Panc1 (cell line): ENCODE data around the gene THUMPD2. TPM values are rescaled to one million over a fixed set of nuclear protein-coding genes. Genes with fewer than 3 reads are reported as not detected.

Experiments
- ATAC-seq: fragments of 200-7000 bp; cut with Tn5 transposase; 2 replicates; pipeline ENCODE4 v1.9.1; 2020; ENCODE audit warnings: mild to moderate bottlenecking, moderate library complexity
- BruUV-seq: library from RNA; stranded (reverse); fragments of 400-500 nt; replicated peaks from 2 replicates; lab custom pipeline; 2021; lab: Mats Ljungman, UMichigan
- CTCF ChIA-PET: fragments of 300-600 bp; sonication (Branson Sonifier 250); formaldehyde crosslinking; loops from one replicate; lab custom pipeline; 2022; ENCODE audit warnings: antibody characterized with exemption; lab: Charles Lee
- POLR2A ChIA-PET: fragments of 300-600 bp; sonication (Branson Sonifier 250); formaldehyde crosslinking; loops from one replicate; lab custom pipeline; 2022; ENCODE audit warnings: antibody characterized with exemption; lab: Charles Lee
- DNase-seq: peaks from one replicate; pipeline ENCODE4 v3.0.0-alpha.2; 2010; ENCODE audit warnings: low read depth, low spot score
- H3K27ac ChIP-seq: 2 replicates; pipeline ENCODE4 v1.5.1; 2011; ENCODE audit warnings: mild to moderate bottlenecking, low read length, inconsistent platforms
- H3K27me3 ChIP-seq: fragments of 200-500 bp; sonication (Bioruptor generic); 2 replicates; pipeline ENCODE4 v1.6.0; 2014; ENCODE audit warnings: low read length, inconsistent platforms; ENCODE audit not compliant: control insufficient read depth, insufficient read depth
- H3K36me3 ChIP-seq: fragments of 200-500 bp; sonication (Bioruptor generic); 2 replicates; pipeline ENCODE4 v1.5.1; 2014; ENCODE audit warnings: inconsistent platforms, mild to moderate bottlenecking, low read length, moderate library complexity; ENCODE audit not compliant: control insufficient read depth, insufficient read depth
- H3K4me1 ChIP-seq: 2 replicates; pipeline ENCODE4 v1.5.1; 2011; ENCODE audit warnings: inconsistent platforms, mild to moderate bottlenecking, low read length, moderate library complexity; ENCODE audit not compliant: control insufficient read depth, insufficient read depth
- H3K4me3 ChIP-seq, 2 experiments: 2 replicates each; pipeline ENCODE4 v1.5.1; 2011 to 2012; ENCODE audit warnings: low read depth in 2 of 2, low read length in 2 of 2, mild to moderate bottlenecking in 2 of 2, inconsistent platforms in 1 of 2, moderate library complexity in 1 of 2
- H3K9me3 ChIP-seq: fragments of 200-500 bp; sonication (Bioruptor generic); 2 replicates; pipeline ENCODE4 v1.5.1; 2014; ENCODE audit warnings: low read depth, mild to moderate bottlenecking, inconsistent platforms, low read length, moderate library complexity; ENCODE audit not compliant: control insufficient read depth, insufficient read depth
- CTCF ChIP-seq: fragments of 450-650 bp; IDR thresholded peaks from 2 replicates; pipeline ENCODE4 v1.5.1; 2017; ENCODE audit warnings: mild to moderate bottlenecking
- POLR2AphosphoS5 ChIP-seq: IDR thresholded peaks from 2 replicates; pipeline ENCODE4 v1.6.1; 2012; ENCODE audit warnings: mild to moderate bottlenecking, low read depth, low read length, moderate library complexity
- REST ChIP-seq, 2 experiments: IDR thresholded peaks; 2 replicates each; pipeline ENCODE4 v1.6.1; 2011 to 2012; ENCODE audit warnings: low read depth in 2 of 2, control low read depth in 1 of 2, low read length in 1 of 2, mild to moderate bottlenecking in 1 of 2, moderate library complexity in 1 of 2; ENCODE audit not compliant: insufficient read depth in 1 of 2
- SIN3A ChIP-seq: IDR thresholded peaks from 2 replicates; pipeline ENCODE4 v1.6.1; 2012; ENCODE audit warnings: low read depth, mild to moderate bottlenecking, low read length, moderate library complexity, borderline replicate concordance; ENCODE audit not compliant: insufficient read depth
- TCF7L2 ChIP-seq: IDR thresholded peaks from 2 replicates; pipeline ENCODE4 v1.6.1; 2011; ENCODE audit warnings: mild to moderate bottlenecking, low read depth, low read length, inconsistent platforms
- in situ Hi-C: cut with HindIII; loops from 2 replicates; pipeline ENCODE4 v1.10.0; 2016; ENCODE audit warnings: low sequenced_read_pairs, low pct_unique_long_range_greater_than_20kb
- intact Hi-C: fragments of 100-400 bp; cut with micrococcal nuclease; formaldehyde crosslinking; loops from one replicate; pipeline ENCODE4 v1.10.0; 2022; ENCODE audit not compliant: unreplicated experiment
- total RNA-seq: library from RNA; stranded (reverse); gene quantifications from one replicate; pipeline ENCODE4 v1.2.1, GENCODE V29; 2021; ENCODE audit not compliant: unreplicated experiment

Gene THUMPD2
- total RNA-seq, 1 experiment from 2014 or later = 13.7 TPM

- Histone ChIP-seq H3K4me3 (no peak overlapping the region), H3K27ac (no peak overlapping the region), H3K4me1 (no peaks in the 10 kb centered on the region), H3K9me3 (no peaks in the 10 kb centered on the region), H3K36me3 (no peaks in the 10 kb centered on the region), H3K27me3 (peaks cover 1% of the 10 kb centered on the region; the same call in 1 of the 2 replicates)
- intact Hi-C loops = no loop called here
- no TSS peak for BruUV-seq
- in situ Hi-C loops = no loop called here
- ATAC-seq (no peak), DNase-seq (no peak)
- POLR2A ChIA-PET = no interaction called here
- CTCF ChIA-PET = no interaction called here
- TF ChIP-seq REST (IDR thresholded peaks at IDR 0.05; ENCODE audit: insufficient read depth in 1 of 2, low read depth in 2 of 2, low read length in 1 of 2) (no peak), CTCF (no peak)
Observed at GRCh38 chr2:39720970-39721369, 58.1 kb downstream of the THUMPD2 start.

GRCh38 chr2:39719317-39719716 is 59.7 kb downstream of the THUMPD2 start:
- intact Hi-C loops (no loop called here), in situ Hi-C loops (no loop called here)
- no peak for DNase-seq
- ATAC-seq = no peak
- Histone ChIP-seq H3K27ac (no peak overlapping the region), H3K4me1 (no peaks in the 10 kb centered on the region), H3K9me3 (no peaks in the 10 kb centered on the region), H3K4me3 (no peak overlapping the region), H3K27me3 (peaks cover 4% of the 10 kb centered on the region; the same call in 1 of the 2 replicates), H3K36me3 (no peaks in the 10 kb centered on the region)
- ChIA-PET CTCF (no interaction called here), POLR2A (no interaction called here)
- BruUV-seq = no TSS peak
- no peak for TF ChIP-seq TCF7L2
- no peak for TF ChIP-seq POLR2AphosphoS5
- TF ChIP-seq REST (IDR thresholded peaks at IDR 0.05; ENCODE audit: insufficient read depth in 1 of 2, low read depth in 2 of 2, low read length in 1 of 2) = no peak
- no peak for TF ChIP-seq SIN3A
- TF ChIP-seq CTCF = no peak
